HEK293 (cell line): ENCODE results near the gene ZFYVE28.

Experiments used
- CTCF ChIA-PET: fragments of 350-600 bp; formaldehyde crosslinking; extraction: SDS; loops from one replicate; lab custom pipeline; 2021; ENCODE audit warnings: antibody characterized with exemption; lab: Yijun Ruan, JAX
- POLR2A ChIA-PET: fragments of 300-600 bp; formaldehyde crosslinking; extraction: SDS; loops from one replicate; lab custom pipeline; 2020; ENCODE audit warnings: antibody characterized with exemption, inconsistent platforms; lab: Yijun Ruan, JAX
- H3K27ac ChIP-seq: fragments of 200-500 bp; sonication (Bioruptor generic); 2 replicates; pipeline ENCODE4 v1.5.1; 2014; ENCODE audit warnings: low read depth, low read length, control low read depth, inconsistent platforms; ENCODE audit errors: extremely low read depth
- H3K36me3 ChIP-seq, 2 experiments: fragments of 200-500 bp in 1 of 2; sonication (Bioruptor generic) in 1 of 2; 1 replicate in 1 of 2; 2 replicates in 1 of 2; pipeline ENCODE4 v1.5.1; 2014 to 2017; ENCODE audit warnings: inconsistent platforms in 2 of 2, low read length in 2 of 2; ENCODE audit not compliant: control insufficient read depth in 2 of 2, insufficient read depth in 1 of 2
- H3K4me1 ChIP-seq: fragments of 200-500 bp; sonication (Bioruptor generic); 2 replicates; pipeline ENCODE4 v1.5.1; 2014; ENCODE audit warnings: mild to moderate bottlenecking, low read length, inconsistent platforms; ENCODE audit not compliant: control insufficient read depth, insufficient read depth
- H3K4me3 ChIP-seq: 2 replicates; pipeline ENCODE4 v1.5.1; 2011; ENCODE audit warnings: low read depth, mild to moderate bottlenecking, control low read depth, low read length, moderate library complexity
- H3K9me3 ChIP-seq: fragments of 200-500 bp; sonication (Bioruptor generic); 2 replicates; pipeline ENCODE4 v1.5.1; 2014; ENCODE audit warnings: low read depth, low read length, inconsistent platforms; ENCODE audit not compliant: control insufficient read depth, insufficient read depth
- GLIS1 ChIP-seq: fragments of 450-650 bp; formaldehyde crosslinking; IDR thresholded peaks from 2 replicates; pipeline ENCODE4 v1.5.1; 2016; ENCODE audit warnings: missing biosample characterization, missing genetic modification characterization
- MEIS1 ChIP-seq: sonication (generic); formaldehyde crosslinking; IDR thresholded peaks from 2 replicates; pipeline ENCODE4 v1.8.1; 2022; ENCODE audit warnings: missing genetic modification reagents, mild to moderate bottlenecking, borderline replicate concordance
- ZIC2 ChIP-seq: fragments of 450-650 bp; formaldehyde crosslinking; IDR thresholded peaks from 2 replicates; pipeline ENCODE4 v1.5.1; 2016; ENCODE audit warnings: missing biosample characterization, missing genetic modification characterization
- ZNF16 ChIP-seq: fragments of 450-650 bp; formaldehyde crosslinking; IDR thresholded peaks from 2 replicates; pipeline ENCODE4 v1.5.1; 2016; ENCODE audit warnings: low read depth, missing biosample characterization, missing genetic modification characterization
- ZNF341 ChIP-seq: fragments of 450-650 bp; formaldehyde crosslinking; IDR thresholded peaks from 2 replicates; pipeline ENCODE4; 2016; ENCODE audit warnings: low read depth, missing biosample characterization, missing genetic modification characterization
- ZNF37A ChIP-seq: fragments of 450-650 bp; IDR thresholded peaks from 2 replicates; pipeline ENCODE4 v1.5.1; 2018; ENCODE audit warnings: missing biosample characterization, missing genetic modification characterization
- ZNF416 ChIP-seq: fragments of 450-650 bp; formaldehyde crosslinking; IDR thresholded peaks from 2 replicates; pipeline ENCODE4 v1.5.1; 2016; ENCODE audit warnings: missing biosample characterization, missing genetic modification characterization
- ZNF549 ChIP-seq: fragments of 450-650 bp; IDR thresholded peaks from 2 replicates; pipeline ENCODE4 v1.5.1; 2018; ENCODE audit warnings: missing biosample characterization, missing genetic modification characterization, mild to moderate bottlenecking, inconsistent platforms, moderate library complexity
- ZNF600 ChIP-seq: fragments of 450-650 bp; formaldehyde crosslinking; IDR thresholded peaks from 2 replicates; pipeline ENCODE4 v1.5.1; 2016; ENCODE audit warnings: missing biosample characterization, missing genetic modification characterization
- ZNF626 ChIP-seq: fragments of 450-650 bp; sonication (Bioruptor Pico); formaldehyde crosslinking; IDR thresholded peaks from 2 replicates; pipeline ENCODE4 v1.5.1; 2018; ENCODE audit warnings: missing biosample characterization, missing genetic modification characterization, inconsistent platforms
- TF ChIP-seq, protein P1 (sequence below): fragments of 450-650 bp; formaldehyde crosslinking; IDR thresholded peaks from 2 replicates; pipeline ENCODE4 v1.5.1; 2017; ENCODE audit warnings: missing biosample characterization, missing genetic modification characterization
- TF ChIP-seq, protein P2 (sequence below): fragments of 450-650 bp; formaldehyde crosslinking; IDR thresholded peaks from 2 replicates; pipeline ENCODE4 v1.5.1; 2016; ENCODE audit warnings: missing biosample characterization, missing genetic modification characterization
- TF ChIP-seq, protein P3 (sequence below): fragments of 450-650 bp; formaldehyde crosslinking; IDR thresholded peaks from 2 replicates; pipeline ENCODE4 v1.5.1; 2016; ENCODE audit warnings: missing biosample characterization, missing genetic modification characterization
- TF ChIP-seq, protein P4 (sequence below): fragments of 450-650 bp; formaldehyde crosslinking; IDR thresholded peaks from 2 replicates; pipeline ENCODE4 v1.5.1; 2016; ENCODE audit warnings: missing biosample characterization, missing genetic modification characterization, low read depth

ZFYVE28 gene

DNA sequence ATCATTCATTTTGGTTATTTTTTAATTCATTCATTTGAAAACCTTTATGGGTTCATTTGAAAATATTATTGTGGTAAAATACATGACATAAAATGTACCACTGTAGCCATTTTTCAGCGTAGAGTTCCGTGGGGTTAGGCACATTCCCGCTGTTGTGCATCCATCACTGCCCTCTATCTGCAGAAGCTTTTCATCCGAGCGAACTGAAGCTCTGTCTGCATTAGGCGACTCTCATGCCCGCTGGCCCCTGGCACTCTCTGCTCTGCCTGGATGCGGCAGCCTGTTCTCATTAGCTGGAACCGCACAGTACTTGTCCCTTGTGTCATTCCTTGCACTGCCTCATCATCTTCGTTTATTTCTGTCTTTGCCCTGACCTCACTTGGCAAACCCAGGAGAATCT lies 17.9 kb upstream of the ZFYVE28 start:
- CTCF ChIA-PET = interaction anchor here (0.6 kb wide), 1 partner anchor 34 kb away, joined by 4 read pairs; no protein-coding TSS in a partner anchor

DNA sequence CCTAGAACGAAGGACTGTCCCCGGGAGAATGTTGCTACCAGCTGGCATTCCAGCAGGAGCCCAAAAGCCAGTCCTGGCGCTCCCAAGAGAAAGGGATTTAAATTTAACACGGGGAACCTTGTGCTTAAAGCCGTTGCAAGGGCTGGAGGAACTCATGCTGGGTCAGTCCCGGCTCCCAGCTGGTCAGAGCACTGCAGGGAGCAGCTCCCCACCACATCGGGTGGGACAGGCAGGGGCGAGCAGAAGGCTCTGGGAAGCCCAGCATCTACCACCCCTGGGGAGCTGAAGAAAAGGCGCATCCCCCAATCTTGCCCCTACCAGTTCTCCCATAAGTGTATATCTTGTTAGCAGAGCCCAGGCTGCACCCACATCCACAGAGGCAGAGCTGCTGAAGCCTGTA lies 16.0 kb upstream of the ZFYVE28 start:
- ChIA-PET CTCF (interaction anchor here (0.6 to 0.9 kb wide), 2 partner anchors 9 to 11 kb away, joined by 3 read pairs; no protein-coding TSS in a partner anchor), POLR2A (no interaction called here)
- Histone ChIP-seq H3K9me3 (no peaks in the 10 kb centered on the region), H3K4me1 (no peaks in the 10 kb centered on the region), H3K36me3 (no peaks in the 10 kb centered on the region), H3K27ac (no peak overlapping the region), H3K4me3 (no peak overlapping the region)
- TF ChIP-seq, protein P1, sequence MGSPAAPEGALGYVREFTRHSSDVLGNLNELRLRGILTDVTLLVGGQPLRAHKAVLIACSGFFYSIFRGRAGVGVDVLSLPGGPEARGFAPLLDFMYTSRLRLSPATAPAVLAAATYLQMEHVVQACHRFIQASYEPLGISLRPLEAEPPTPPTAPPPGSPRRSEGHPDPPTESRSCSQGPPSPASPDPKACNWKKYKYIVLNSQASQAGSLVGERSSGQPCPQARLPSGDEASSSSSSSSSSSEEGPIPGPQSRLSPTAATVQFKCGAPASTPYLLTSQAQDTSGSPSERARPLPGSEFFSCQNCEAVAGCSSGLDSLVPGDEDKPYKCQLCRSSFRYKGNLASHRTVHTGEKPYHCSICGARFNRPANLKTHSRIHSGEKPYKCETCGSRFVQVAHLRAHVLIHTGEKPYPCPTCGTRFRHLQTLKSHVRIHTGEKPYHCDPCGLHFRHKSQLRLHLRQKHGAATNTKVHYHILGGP (tag by site-specific recombination) = no peak
- TF ChIP-seq, protein P2, sequence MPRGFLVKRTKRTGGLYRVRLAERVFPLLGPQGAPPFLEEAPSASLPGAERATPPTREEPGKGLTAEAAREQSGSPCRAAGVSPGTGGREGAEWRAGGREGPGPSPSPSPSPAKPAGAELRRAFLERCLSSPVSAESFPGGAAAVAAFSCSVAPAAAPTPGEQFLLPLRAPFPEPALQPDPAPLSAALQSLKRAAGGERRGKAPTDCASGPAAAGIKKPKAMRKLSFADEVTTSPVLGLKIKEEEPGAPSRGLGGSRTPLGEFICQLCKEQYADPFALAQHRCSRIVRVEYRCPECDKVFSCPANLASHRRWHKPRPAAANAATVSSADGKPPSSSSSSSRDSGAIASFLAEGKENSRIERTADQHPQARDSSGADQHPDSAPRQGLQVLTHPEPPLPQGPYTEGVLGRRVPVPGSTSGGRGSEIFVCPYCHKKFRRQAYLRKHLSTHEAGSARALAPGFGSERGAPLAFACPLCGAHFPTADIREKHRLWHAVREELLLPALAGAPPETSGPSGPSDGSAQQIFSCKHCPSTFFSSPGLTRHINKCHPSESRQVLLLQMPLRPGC = no peak
- peak; percentile 85 for TF ChIP-seq ZIC2 (tag by site-specific recombination)

More for the DNA sequence above, 17.9 kb upstream of the ZFYVE28 start:
- TF ChIP-seq GLIS1 (no peak), ZNF600 (tag by site-specific recombination) (no peak), ZNF37A (tag by site-specific recombination) (no peak), MEIS1 (CRISPR knock-in tag) (no peak), ZNF16 (tag by site-specific recombination) (no peak)
- TF ChIP-seq, protein P3, sequence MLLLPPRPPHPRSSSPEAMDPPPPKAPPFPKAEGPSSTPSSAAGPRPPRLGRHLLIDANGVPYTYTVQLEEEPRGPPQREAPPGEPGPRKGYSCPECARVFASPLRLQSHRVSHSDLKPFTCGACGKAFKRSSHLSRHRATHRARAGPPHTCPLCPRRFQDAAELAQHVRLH (tag by site-specific recombination) = no peak
- Histone ChIP-seq H3K27ac (no peak overlapping the region), H3K4me3 (no peak overlapping the region), H3K4me1 (no peaks in the 10 kb centered on the region), H3K36me3 (no peaks in the 10 kb centered on the region), H3K9me3 (no peaks in the 10 kb centered on the region)
- POLR2A ChIA-PET = interaction anchor here (0.8 kb wide), 1 partner anchor 174 kb away, joined by 3 read pairs; the partner anchor contains the start of gene MXD4

DNA sequence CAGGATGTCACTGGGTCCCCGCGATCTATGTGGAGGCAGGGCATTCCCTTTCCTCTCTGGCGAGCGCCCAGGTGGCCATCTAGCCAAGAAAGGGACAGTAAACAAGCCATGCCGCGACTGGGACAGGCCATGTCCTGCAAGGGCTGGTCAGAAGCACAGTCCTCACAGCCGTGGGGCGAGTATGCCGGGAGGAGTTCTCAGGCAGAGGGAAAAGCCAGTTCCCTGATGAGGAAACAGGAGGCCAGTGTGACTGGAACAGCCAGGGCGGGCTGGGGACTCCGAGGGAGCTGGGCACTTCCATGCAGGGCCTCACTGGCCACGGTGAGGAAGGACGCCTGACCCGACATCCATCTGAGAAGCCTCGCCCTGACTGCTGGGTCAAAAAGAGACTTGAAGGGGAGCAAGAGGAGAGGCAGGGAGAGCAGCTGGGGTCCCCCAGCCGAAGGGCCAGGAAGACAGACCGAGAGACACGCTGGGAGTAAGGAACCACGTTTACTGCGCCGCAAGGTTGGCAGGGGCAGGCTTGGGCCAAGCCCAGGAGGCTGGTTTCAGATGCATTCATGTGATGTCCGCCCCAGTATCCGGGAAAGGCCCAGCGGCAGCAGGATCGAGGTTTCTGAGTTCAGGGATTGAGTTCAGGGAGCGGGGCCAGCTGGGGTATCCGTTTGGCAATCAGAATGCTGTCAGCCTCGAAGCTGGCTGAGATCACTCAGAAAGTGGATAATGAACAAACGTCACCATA lies 15.3 kb upstream of the ZFYVE28 start:
- ChIA-PET POLR2A (no interaction called here), CTCF (interaction anchor here (0.9 kb wide), 1 partner anchor 12 kb away, joined by 3 read pairs; no protein-coding TSS in a partner anchor)
- H3K27ac ChIP-seq = no peak overlapping the region

DNA sequence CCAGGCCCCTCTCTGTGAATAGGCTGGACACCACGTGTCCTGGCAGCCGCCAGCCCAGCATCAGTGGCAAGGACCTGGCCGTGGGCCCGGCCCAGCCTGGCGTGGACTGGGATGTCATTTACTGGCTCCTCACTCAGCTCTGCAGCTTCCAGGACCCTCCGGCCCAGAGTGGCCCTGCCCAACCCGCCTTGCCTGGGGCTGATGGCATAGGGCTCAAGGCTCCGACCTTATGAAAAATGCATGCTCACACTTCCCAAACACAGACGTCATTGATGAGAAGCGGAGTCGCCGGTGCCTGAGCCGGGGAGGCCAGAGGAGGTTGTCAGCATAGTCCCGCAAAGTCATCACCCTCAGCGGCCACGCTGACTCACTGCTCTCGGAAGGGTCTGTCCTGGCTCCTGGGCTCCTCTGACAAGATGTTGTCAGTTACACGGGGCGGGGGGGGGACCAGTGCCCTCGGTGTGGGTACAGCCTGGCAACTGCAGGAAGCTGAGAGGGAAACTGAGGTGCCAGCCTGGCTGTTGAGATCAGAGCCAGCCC lies 14.6 kb upstream of the ZFYVE28 start:
- no peak overlapping the region for H3K27ac ChIP-seq
- TF ChIP-seq ZNF626 (tag by site-specific recombination) (no peak), ZNF416 (tag by site-specific recombination) (no peak)
- TF ChIP-seq, protein P4, sequence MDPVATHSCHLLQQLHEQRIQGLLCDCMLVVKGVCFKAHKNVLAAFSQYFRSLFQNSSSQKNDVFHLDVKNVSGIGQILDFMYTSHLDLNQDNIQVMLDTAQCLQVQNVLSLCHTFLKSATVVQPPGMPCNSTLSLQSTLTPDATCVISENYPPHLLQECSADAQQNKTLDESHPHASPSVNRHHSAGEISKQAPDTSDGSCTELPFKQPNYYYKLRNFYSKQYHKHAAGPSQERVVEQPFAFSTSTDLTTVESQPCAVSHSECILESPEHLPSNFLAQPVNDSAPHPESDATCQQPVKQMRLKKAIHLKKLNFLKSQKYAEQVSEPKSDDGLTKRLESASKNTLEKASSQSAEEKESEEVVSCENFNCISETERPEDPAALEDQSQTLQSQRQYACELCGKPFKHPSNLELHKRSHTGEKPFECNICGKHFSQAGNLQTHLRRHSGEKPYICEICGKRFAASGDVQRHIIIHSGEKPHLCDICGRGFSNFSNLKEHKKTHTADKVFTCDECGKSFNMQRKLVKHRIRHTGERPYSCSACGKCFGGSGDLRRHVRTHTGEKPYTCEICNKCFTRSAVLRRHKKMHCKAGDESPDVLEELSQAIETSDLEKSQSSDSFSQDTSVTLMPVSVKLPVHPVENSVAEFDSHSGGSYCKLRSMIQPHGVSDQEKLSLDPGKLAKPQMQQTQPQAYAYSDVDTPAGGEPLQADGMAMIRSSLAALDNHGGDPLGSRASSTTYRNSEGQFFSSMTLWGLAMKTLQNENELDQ (tag by site-specific recombination) = no peak
- TF ChIP-seq, all 188 proteins: peak for 0
- Histone ChIP-seq H3K4me3 (no peak overlapping the region), H3K4me1 (no peaks in the 10 kb centered on the region), H3K9me3 (no peaks in the 10 kb centered on the region), H3K36me3 (no peaks in the 10 kb centered on the region)
- ChIA-PET POLR2A (no interaction called here), CTCF (no interaction called here)

More for the DNA sequence above, 15.3 kb upstream of the ZFYVE28 start:
- H3K4me3 ChIP-seq = no peak overlapping the region
- TF ChIP-seq ZNF549 = no peak
- peak; percentile 44 for TF ChIP-seq ZNF341 (tag by site-specific recombination)
- TF ChIP-seq, all 188 proteins: peak for 1
- H3K36me3 ChIP-seq = no peaks in the 10 kb centered on the region
- H3K9me3 ChIP-seq = no peaks in the 10 kb centered on the region
- H3K4me1 ChIP-seq = no peaks in the 10 kb centered on the region
